Measurements from ENCODE around the gene KRT40.

KRT40 gene

GRCh38 chr17:40953881-40954280 is 30.2 kb downstream of the KRT40 start:
- in situ Hi-C loops (cut with MboI; ENCODE audit: low sequenced_read_pairs), result no loop called here

- in situ Hi-C loops (cut with MboI; ENCODE audit: low sequenced_read_pairs), result no loop called here
Observed at GRCh38 chr17:40952661-40953060, 31.5 kb downstream of the KRT40 start.

GRCh38 chr17:40952154-40952553 is 32.0 kb downstream of the KRT40 start:
- in situ Hi-C loops (cut with MboI; ENCODE audit: low sequenced_read_pairs), result no loop called here

GRCh38 chr17:40951011-40951622 is 33.0 kb downstream of the KRT40 start:
- in situ Hi-C loops (cut with MboI; ENCODE audit: low sequenced_read_pairs), result no loop called here

GRCh38 chr17:40950176-40950575 is 34.0 kb downstream of the KRT40 start:
- in situ Hi-C loops (cut with MboI; ENCODE audit: low sequenced_read_pairs), result no loop called here

- in situ Hi-C loops (cut with MboI; ENCODE audit: low sequenced_read_pairs), result no loop called here
Observed at GRCh38 chr17:40949418-40949817, 34.7 kb downstream of the KRT40 start.

GRCh38 chr17:40947929-40948328 is 36.2 kb downstream of the KRT40 start:
- in situ Hi-C loops (cut with MboI; ENCODE audit: low sequenced_read_pairs), result no loop called here

GRCh38 chr17:40945414-40945813 is 38.7 kb downstream of the KRT40 start:
- in situ Hi-C loops (cut with MboI; ENCODE audit: low sequenced_read_pairs), result no loop called here

- in situ Hi-C loops (cut with MboI; ENCODE audit: low sequenced_read_pairs), result no loop called here
Observed at GRCh38 chr17:40944531-40944930, 39.6 kb downstream of the KRT40 start.

GRCh38 chr17:40942553-40942952 is 41.6 kb downstream of the KRT40 start:
- in situ Hi-C loops (cut with MboI; ENCODE audit: low sequenced_read_pairs), result no loop called here

- in situ Hi-C loops (cut with MboI; ENCODE audit: low sequenced_read_pairs), result no loop called here
Observed at GRCh38 chr17:40940266-40940665, 43.9 kb downstream of the KRT40 start.

GRCh38 chr17:40938981-40939380 is 45.1 kb downstream of the KRT40 start:
- in situ Hi-C loops (cut with MboI; ENCODE audit: low sequenced_read_pairs), result no loop called here

- in situ Hi-C loops (cut with MboI; ENCODE audit: low sequenced_read_pairs), result no loop called here
Observed at GRCh38 chr17:40937384-40937819, 46.7 kb downstream of the KRT40 start, which contains the start of gene KRT23. TSS of gene KRT23 (minus strand) at chr17:40937646. CDS start at chr17:40936603, 1,043 bp downstream.

- in situ Hi-C loops (cut with MboI; ENCODE audit: low sequenced_read_pairs), result no loop called here
Observed at GRCh38 chr17:40936976-40937375, 47.1 kb downstream of the KRT40 start.

GRCh38 chr17:40936437-40936971 is 47.6 kb downstream of the KRT40 start:
- in situ Hi-C loops (cut with MboI; ENCODE audit: low sequenced_read_pairs), result no loop called here

- in situ Hi-C loops (cut with MboI; ENCODE audit: low sequenced_read_pairs), result no loop called here
Observed at GRCh38 chr17:40935624-40936023, 48.5 kb downstream of the KRT40 start.

GRCh38 chr17:40932608-40933007 is 51.5 kb downstream of the KRT40 start:
- in situ Hi-C loops (cut with MboI; ENCODE audit: low sequenced_read_pairs), result no loop called here

- in situ Hi-C loops (cut with MboI; ENCODE audit: low sequenced_read_pairs), result no loop called here
Observed at GRCh38 chr17:40931311-40931710, 52.8 kb downstream of the KRT40 start.

Data from HL-60/S4 treated with retinoic acid at 250 ng/mL for 4 days and 3 days (cell line).